K562 (cell line): ENCODE results near the gene REG3G. TPM values are rescaled to one million over a fixed set of nuclear protein-coding genes. Genes with fewer than 3 reads are reported as not detected.

ENCODE experiments used
- ATAC-seq: fragments of 200-7000 bp; cut with Tn5 transposase; 3 replicates; pipeline ENCODE4 v1.9.1; 2020; ENCODE audit warnings: moderate library complexity
- BruUV-seq: library from RNA; stranded (reverse); fragments of 400-500 nt; replicated peaks from 2 replicates; lab custom pipeline; 2021; lab: Mats Ljungman, UMichigan
- CTCF ChIA-PET: fragments of 300-600 bp; formaldehyde crosslinking; extraction: SDS; loops from one replicate; lab custom pipeline; 2021; ENCODE audit warnings: low intra/inter-chr PET ratio; lab: Yijun Ruan, JAX
- POLR2A ChIA-PET: fragments of 300-600, 350-650 bp; sonication (Branson Sonifier 250); formaldehyde crosslinking; extraction: SDS; loops from one replicate; lab custom pipeline; 2021; ENCODE audit warnings: antibody characterized with exemption, inconsistent platforms; lab: Yijun Ruan, JAX
- DNase-seq, 4 experiments: peaks; one replicate each; pipeline versions ENCODE4 v3.0.0 to v3.0.0-alpha.2; 2011 to 2018; ENCODE audit warnings: low spot score in 3 of 4, mixed read lengths in 3 of 4; ENCODE audit errors: extremely low read depth in 1 of 4
- FAIRE-seq: peaks from 2 replicates; lab custom pipeline; 2011; peaks lifted over from hg19 to GRCh38; lab: Jason Lieb, UNC
- H2AFZ ChIP-seq: 2 replicates; pipeline ENCODE4 v1.6.0; 2011; ENCODE audit warnings: low read depth, low read length, control low read depth, inconsistent platforms
- H3K27ac ChIP-seq: fragments of 200-600 bp; 3 replicates; pipeline ENCODE4 v1.8.0; 2011; ENCODE audit warnings: low read depth, mild to moderate bottlenecking, control low read depth, inconsistent platforms, low read length, moderate library complexity, mixed read lengths; ENCODE audit errors: extremely low read depth
- H3K27me3 ChIP-seq, 2 experiments: fragments of 300-600 bp in 1 of 2; 2 replicates in 1 of 2; 3 replicates in 1 of 2; pipeline versions ENCODE4 v1.6.0 to v1.8.0; 2011; ENCODE audit warnings: inconsistent platforms in 2 of 2, low read length in 2 of 2, mild to moderate bottlenecking in 1 of 2, mixed read lengths in 1 of 2, moderate library complexity in 1 of 2; ENCODE audit not compliant: control insufficient read depth in 2 of 2, insufficient read depth in 2 of 2
- H3K36me3 ChIP-seq: fragments of 300-600 bp; 3 replicates; pipeline ENCODE4 v1.8.0; 2011; ENCODE audit warnings: mild to moderate bottlenecking, low read length, inconsistent platforms; ENCODE audit not compliant: control insufficient read depth, insufficient read depth
- H3K4me1 ChIP-seq, 2 experiments: fragments of 200-600 bp in 1 of 2; replicated peaks in 1 of 2; 2 replicates in 1 of 2; 3 replicates in 1 of 2; pipeline versions ENCODE4 v1.5.1 to v1.8.0; 2011; ENCODE audit warnings: inconsistent platforms in 2 of 2, low read length in 2 of 2, mild to moderate bottlenecking in 1 of 2, mixed read lengths in 1 of 2, moderate library complexity in 1 of 2; ENCODE audit not compliant: control insufficient read depth in 2 of 2, insufficient read depth in 2 of 2
- H3K4me2 ChIP-seq: 2 replicates; pipeline ENCODE4 v1.6.1; 2011; ENCODE audit warnings: low read length, control low read depth, inconsistent platforms, mixed read lengths; ENCODE audit not compliant: insufficient read depth
- H3K4me3 ChIP-seq: fragments of 200-600 bp; sonication (generic), shearing (Covaris generic); 2 replicates; pipeline ENCODE4 v1.5.1; 2016; ENCODE audit warnings: control low read depth, inconsistent platforms
- H3K79me2 ChIP-seq: fragments of 200-600 bp; 3 replicates; pipeline ENCODE4 v1.8.0; 2011; ENCODE audit warnings: low read length, inconsistent platforms; ENCODE audit not compliant: control insufficient read depth, insufficient read depth
- H3K9ac ChIP-seq, 2 experiments: 2 replicates each; pipeline versions ENCODE4 v1.6.0 to v1.6.1; 2011; ENCODE audit warnings: low read depth in 2 of 2, low read length in 2 of 2, control low read depth in 1 of 2, inconsistent platforms in 1 of 2, mild to moderate bottlenecking in 1 of 2, mixed read lengths in 1 of 2; ENCODE audit not compliant: insufficient read depth in 1 of 2
- H3K9me1 ChIP-seq: one replicate; pipeline ENCODE4 v1.6.0; 2011; ENCODE audit warnings: inconsistent platforms, mild to moderate bottlenecking, low read length, moderate library complexity; ENCODE audit not compliant: control insufficient read depth, insufficient read depth
- H3K9me3 ChIP-seq: replicated peaks from 2 replicates; pipeline ENCODE4 v1.5.1; 2011; ENCODE audit warnings: low read depth, low read length, inconsistent platforms; ENCODE audit not compliant: control insufficient read depth, insufficient read depth
- H4K20me1 ChIP-seq: replicated peaks from 2 replicates; pipeline ENCODE4 v1.6.1; 2011; ENCODE audit warnings: low read length, inconsistent platforms, mixed read lengths; ENCODE audit not compliant: control insufficient read depth, insufficient read depth
- BRF1 ChIP-seq: IDR thresholded peaks from 3 replicates; pipeline ENCODE4 v1.6.1; 2011; ENCODE audit warnings: borderline replicate concordance, mild to moderate bottlenecking; ENCODE audit not compliant: insufficient read length; ENCODE audit errors: extremely low read depth
- ETV6 ChIP-seq, 3 experiments: fragments of 150-350 bp in 1 of 3; sonication (generic) in 1 of 3; formaldehyde crosslinking in 1 of 3; IDR thresholded peaks; 2 replicates each; pipeline versions ENCODE4 v1.6.1 to v1.8.0; 2014 to 2022; ENCODE audit warnings: borderline replicate concordance in 2 of 3, low read depth in 2 of 3, antibody characterized with exemption in 1 of 3, low read length in 1 of 3, mild to moderate bottlenecking in 1 of 3, missing genetic modification reagents in 1 of 3
- EWSR1 ChIP-seq: fragments of 450-650 bp; IDR thresholded peaks from 2 replicates; pipeline ENCODE4 v1.6.1; 2018; ENCODE audit warnings: borderline replicate concordance, mild to moderate bottlenecking, low read depth, moderate library complexity; ENCODE audit not compliant: partially characterized antibody
- HEY1 ChIP-seq: fragments of 250-450 bp; sonication (Bioruptor Pico); IDR thresholded peaks from 2 replicates; pipeline ENCODE4 v1.5.0; 2020; ENCODE audit warnings: mild to moderate bottlenecking, moderate library complexity, borderline replicate concordance
- KAT7 ChIP-seq: sonication (generic); formaldehyde crosslinking; IDR thresholded peaks from 2 replicates; pipeline ENCODE4 v1.8.0; 2022; ENCODE audit warnings: missing genetic modification reagents, mild to moderate bottlenecking, borderline replicate concordance
- ZFP91 ChIP-seq: sonication (generic); formaldehyde crosslinking; IDR thresholded peaks from 2 replicates; pipeline ENCODE4 v1.8.0; 2022; ENCODE audit warnings: mild to moderate bottlenecking, missing genetic modification reagents
- ZNF253 ChIP-seq: fragments of 250-450 bp; sonication (Bioruptor Pico); conservative IDR thresholded peaks from 2 replicates; pipeline ENCODE4 v1.6.1; 2021; ENCODE audit warnings: mild to moderate bottlenecking
- ZNF444 ChIP-seq: fragments of 250-450 bp; sonication (Bioruptor Pico); IDR thresholded peaks from 2 replicates; pipeline ENCODE4 v1.4.0; 2020; ENCODE audit warnings: mild to moderate bottlenecking, moderate library complexity
- WGBS: fragments of 100-300 bp; shearing (Covaris generic); methylation state at CpG from one replicate; pipeline ENCODE4 v1.1.6; 2016; ENCODE audit warnings: low coverage, mixed read lengths; ENCODE audit not compliant: insufficient coverage; ENCODE audit errors: missing lambda C conversion rate; 5-methylcytosine and 5-hydroxymethylcytosine counted together
- in situ Hi-C: fragments of 300-500 bp; cut with MboI; formaldehyde crosslinking; loops from 4 replicates; pipeline ENCODE4 v1.15.0; 2018; ENCODE audit warnings: inconsistent platforms, mixed read lengths
- intact Hi-C: fragments of 100-400 bp; cut with micrococcal nuclease; formaldehyde crosslinking; loops from 2 replicates; pipeline ENCODE4 v1.14.2; 2022
- polyA plus RNA-seq, 8 experiments: library from polyadenylated mRNA; depleted of rRNA in 4 of 8; stranded (reverse) in 5 of 8; unstranded in 3 of 8; fragments of >200 nt; fragmentation: Nextera tagmentation in 2 of 8; fragmentation: Illumina TruSeq in 1 of 8; extraction: Ambion mirVana in 2 of 8; extraction: Trizol in 1 of 8; gene quantifications; 2 replicates each; pipeline versions ENCODE4 v1.2.1 to v1.2.3, GENCODE V29; 2011 to 2014; ENCODE audit warnings: inconsistent platforms in 1 of 8, missing spikeins in 1 of 8
- total RNA-seq, 7 experiments: library from RNA; depleted of rRNA in 6 of 7; stranded (reverse); fragments of >200 nt in 6 of 7; fragmentation: Illumina TruSeq in 2 of 7; extraction: Trizol in 2 of 7; gene quantifications; 2 replicates each; pipeline versions ENCODE4 v1.2.1 to v1.2.3, GENCODE V29; 2011 to 2021; ENCODE audit warnings: low replicate concordance in 1 of 7
- TF ChIP-seq, protein P1 (sequence below): fragments of 450-650 bp; IDR thresholded peaks from 2 replicates; pipeline ENCODE4 v1.6.1; 2016; ENCODE audit warnings: low read depth, mild to moderate bottlenecking, moderate library complexity
- TF ChIP-seq, protein P2 (sequence below): sonication (generic); formaldehyde crosslinking; IDR thresholded peaks from 2 replicates; pipeline ENCODE4 v1.8.1; 2023; ENCODE audit warnings: mild to moderate bottlenecking, missing genetic modification reagents

Gene REG3G
- total and polyA plus RNA-seq, 9 of the 15 experiments (the other 6 are each of a cell fraction or from before 2014, with no cell fraction given), result not detected

DNA sequence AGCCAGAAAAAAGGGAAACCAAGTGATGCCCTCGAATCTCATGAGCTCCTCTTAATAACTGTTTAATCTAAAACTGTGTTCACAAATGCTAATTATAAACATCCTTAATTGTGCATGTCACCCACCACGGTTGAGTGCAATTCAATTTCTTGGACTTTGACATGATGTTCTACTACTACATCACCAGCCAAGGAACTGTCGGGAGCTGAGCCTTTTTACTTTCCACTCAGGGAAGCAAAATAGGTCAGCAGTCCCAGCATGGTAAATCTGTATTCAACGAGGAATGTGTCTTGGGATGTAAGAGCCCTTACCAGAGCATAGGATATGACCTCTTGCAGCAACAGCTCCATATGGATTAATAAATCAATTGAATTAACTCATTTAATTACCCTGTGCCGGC is 20.8 kb upstream of the REG3G start:
- ChIA-PET POLR2A (no interaction called here), CTCF (no interaction called here)
- Histone ChIP-seq H3K4me3 (no peak overlapping the region), H3K79me2 (no peaks in the 10 kb centered on the region), H3K27ac (no peak overlapping the region), H3K4me1 (no peaks in the 10 kb centered on the region), H2AFZ (no peak overlapping the region), H4K20me1 (no peaks in the 10 kb centered on the region; the same call in 1 of the 2 replicates), H3K9me1 (no peaks in the 10 kb centered on the region), H3K9me3 (no peaks in the 10 kb centered on the region), H3K4me2 (no peak overlapping the region), H3K9ac (no peak overlapping the region), H3K36me3 (no peaks in the 10 kb centered on the region), H3K27me3 (no peaks in the 10 kb centered on the region)
- no peak for TF ChIP-seq BRF1
- FAIRE-seq, result no peak
- no TSS peak for BruUV-seq
- DNase-seq, result no peak
- intact Hi-C loops, result no loop called here
- in situ Hi-C loops, result no loop called here
- WGBS, result 1% methylated on average over 5 of the region's 5 CpGs
- no peak for ATAC-seq

- FAIRE-seq, result no peak
- no TSS peak for BruUV-seq
- H3K27ac ChIP-seq, result no peak overlapping the region
- no peak for TF ChIP-seq ZNF253 (CRISPR knock-in tag)
- TF ChIP-seq KAT7 (CRISPR knock-in tag), result no peak
- TF ChIP-seq ZNF444 (CRISPR knock-in tag), result no peak
- TF ChIP-seq, protein P1, sequence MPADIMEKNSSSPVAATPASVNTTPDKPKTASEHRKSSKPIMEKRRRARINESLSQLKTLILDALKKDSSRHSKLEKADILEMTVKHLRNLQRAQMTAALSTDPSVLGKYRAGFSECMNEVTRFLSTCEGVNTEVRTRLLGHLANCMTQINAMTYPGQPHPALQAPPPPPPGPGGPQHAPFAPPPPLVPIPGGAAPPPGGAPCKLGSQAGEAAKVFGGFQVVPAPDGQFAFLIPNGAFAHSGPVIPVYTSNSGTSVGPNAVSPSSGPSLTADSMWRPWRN, result no peak
- TF ChIP-seq, protein P2, sequence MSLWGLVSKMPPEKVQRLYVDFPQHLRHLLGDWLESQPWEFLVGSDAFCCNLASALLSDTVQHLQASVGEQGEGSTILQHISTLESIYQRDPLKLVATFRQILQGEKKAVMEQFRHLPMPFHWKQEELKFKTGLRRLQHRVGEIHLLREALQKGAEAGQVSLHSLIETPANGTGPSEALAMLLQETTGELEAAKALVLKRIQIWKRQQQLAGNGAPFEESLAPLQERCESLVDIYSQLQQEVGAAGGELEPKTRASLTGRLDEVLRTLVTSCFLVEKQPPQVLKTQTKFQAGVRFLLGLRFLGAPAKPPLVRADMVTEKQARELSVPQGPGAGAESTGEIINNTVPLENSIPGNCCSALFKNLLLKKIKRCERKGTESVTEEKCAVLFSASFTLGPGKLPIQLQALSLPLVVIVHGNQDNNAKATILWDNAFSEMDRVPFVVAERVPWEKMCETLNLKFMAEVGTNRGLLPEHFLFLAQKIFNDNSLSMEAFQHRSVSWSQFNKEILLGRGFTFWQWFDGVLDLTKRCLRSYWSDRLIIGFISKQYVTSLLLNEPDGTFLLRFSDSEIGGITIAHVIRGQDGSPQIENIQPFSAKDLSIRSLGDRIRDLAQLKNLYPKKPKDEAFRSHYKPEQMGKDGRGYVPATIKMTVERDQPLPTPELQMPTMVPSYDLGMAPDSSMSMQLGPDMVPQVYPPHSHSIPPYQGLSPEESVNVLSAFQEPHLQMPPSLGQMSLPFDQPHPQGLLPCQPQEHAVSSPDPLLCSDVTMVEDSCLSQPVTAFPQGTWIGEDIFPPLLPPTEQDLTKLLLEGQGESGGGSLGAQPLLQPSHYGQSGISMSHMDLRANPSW (CRISPR knock-in tag), result no peak
- no peak for TF ChIP-seq EWSR1
- no peak for TF ChIP-seq HEY1 (CRISPR knock-in tag)
- TF ChIP-seq ETV6 (IDR thresholded peaks at IDR 0.05; ENCODE audit: borderline replicate concordance in 1 of 2, low read depth in 2 of 2, low read length in 1 of 2), result no peak
- TF ChIP-seq ETV6 (CRISPR knock-in tag; IDR thresholded peaks at IDR 0.05; ENCODE audit: borderline replicate concordance), result no peak
- TF ChIP-seq ZFP91 (CRISPR knock-in tag), result no peak
- TF ChIP-seq, all 486 proteins: peak for 0
- Histone ChIP-seq H4K20me1 (no peaks in the 10 kb centered on the region; the same call in 1 of the 2 replicates), H3K27me3 (no peaks in the 10 kb centered on the region), H3K4me1 (no peaks in the 10 kb centered on the region), H3K9me3 (no peaks in the 10 kb centered on the region), H3K4me3 (no peak overlapping the region), H3K79me2 (no peaks in the 10 kb centered on the region), H3K36me3 (no peaks in the 10 kb centered on the region), H3K9me1 (no peaks in the 10 kb centered on the region), H2AFZ (no peak overlapping the region), H3K4me2 (no peak overlapping the region), H3K9ac (no peak overlapping the region)
- ChIA-PET POLR2A (no interaction called here), CTCF (no interaction called here)
- ATAC-seq, result no peak
- WGBS, result 0% methylated on average over 3 of the region's 3 CpGs
- intact Hi-C loops, result no loop called here
- in situ Hi-C loops, result no loop called here
- DNase-seq, result no peak
Observed at GRCh38 chr2:79005216-79005615, 20.3 kb upstream of the REG3G start.
